Stimulated activated CD4-positive, alpha-beta T cell treated with anti-CD3 and anti-CD28 coated beads, Interleukin-1b, Interleukin-23, amount 100 ng/mL, for 24 hours (primary cell): ENCODE measurements around the gene DDA1.
"Not testable (repeated sequence)": the region's sequence is repeated elsewhere in the genome, so short reads cannot be mapped to it uniquely, and the experiment has no call there.

Experiments used
- DNase-seq, 4 experiments: peaks; one replicate each; pipeline ENCODE4 v3.0.0-alpha.2; 2020; ENCODE audit warnings: low read depth in 4 of 4, low spot score in 1 of 4

Gene DDA1

GRCh38 chr19:17309198-17309964 is at the start of gene DDA1:
Gene DDA1, plus strand, starts transcription at chr19:17309563. Its CDS starts 92 bp downstream, at chr19:17309655.
- DNase-seq, result peak; percentile 94 to 100 (median 98)

- no peak for DNase-seq
These were observed 49.4 kb upstream of the DDA1 start for GRCh38 chr19:17259934-17260333.

- peak; percentile 82 to 92 (median 84) for DNase-seq
These were observed 48.5 kb upstream of the DDA1 start for GRCh38 chr19:17260842-17261325.

GRCh38 chr19:17262557-17262956 is 46.8 kb upstream of the DDA1 start:
- DNase-seq, result no peak

- DNase-seq, result no peak
These were observed 45.4 kb upstream of the DDA1 start for GRCh38 chr19:17263712-17264640.

GRCh38 chr19:17264641-17264979 is 44.8 kb upstream of the DDA1 start, which contains the start of gene USHBP1:
Gene USHBP1, minus strand, starts transcription at chr19:17264745. Its CDS starts 446 bp downstream, at chr19:17264299.
- no peak for DNase-seq

GRCh38 chr19:17266026-17266425 is 43.3 kb upstream of the DDA1 start:
- no peak for DNase-seq

- no peak for DNase-seq
These were observed 42.8 kb upstream of the DDA1 start for GRCh38 chr19:17266589-17266974.

GRCh38 chr19:17266975-17267788 is 42.2 kb upstream of the DDA1 start, which contains the start of gene BABAM1:
Gene BABAM1, plus strand, starts transcription at chr19:17267443. Its CDS starts 1,364 bp downstream, at chr19:17268807.
- DNase-seq, result peak; percentile 82 to 95 (median 88)

- no peak for DNase-seq
These were observed 40.6 kb upstream of the DDA1 start for GRCh38 chr19:17268754-17269153.

GRCh38 chr19:17274892-17275291 is 34.5 kb upstream of the DDA1 start:
- DNase-seq, result not testable (repeated sequence)

GRCh38 chr19:17275441-17276175 is 33.8 kb upstream of the DDA1 start:
- no peak for DNase-seq

- DNase-seq, result no peak
These were observed 29.9 kb upstream of the DDA1 start for GRCh38 chr19:17279436-17279835.

GRCh38 chr19:17281391-17282304 is 27.7 kb upstream of the DDA1 start, which contains the start of gene ANKLE1:
Gene ANKLE1, plus strand, starts transcription at chr19:17281901. Its CDS starts 20 bp downstream, at chr19:17281921.
- DNase-seq, result peak in 1 of 4 experiments; percentile 39

- peak in 3 of 4 experiments; percentile 62 to 73 (median 69) for DNase-seq
These were observed 26.8 kb upstream of the DDA1 start for GRCh38 chr19:17282488-17283125.

GRCh38 chr19:17283504-17283996 is 25.8 kb upstream of the DDA1 start:
- DNase-seq, result no peak

GRCh38 chr19:17285415-17286135 is 23.8 kb upstream of the DDA1 start:
- DNase-seq, result no peak

- no peak for DNase-seq
These were observed 23.1 kb upstream of the DDA1 start for GRCh38 chr19:17286263-17286662.
